Erythroblast (primary cell): Measurements from ENCODE around the gene ATXN10.

ENCODE experiments used
- GATA1 ChIP-seq: IDR thresholded peaks from 2 replicates; pipeline ENCODE4 v1.6.1; 2011; ENCODE audit warnings: low read depth, mild to moderate bottlenecking, control low read depth, low read length, moderate library complexity
- POLR2A ChIP-seq: IDR thresholded peaks from 2 replicates; pipeline ENCODE4 v1.6.1; 2011; ENCODE audit warnings: mild to moderate bottlenecking, low read length

DNA sequence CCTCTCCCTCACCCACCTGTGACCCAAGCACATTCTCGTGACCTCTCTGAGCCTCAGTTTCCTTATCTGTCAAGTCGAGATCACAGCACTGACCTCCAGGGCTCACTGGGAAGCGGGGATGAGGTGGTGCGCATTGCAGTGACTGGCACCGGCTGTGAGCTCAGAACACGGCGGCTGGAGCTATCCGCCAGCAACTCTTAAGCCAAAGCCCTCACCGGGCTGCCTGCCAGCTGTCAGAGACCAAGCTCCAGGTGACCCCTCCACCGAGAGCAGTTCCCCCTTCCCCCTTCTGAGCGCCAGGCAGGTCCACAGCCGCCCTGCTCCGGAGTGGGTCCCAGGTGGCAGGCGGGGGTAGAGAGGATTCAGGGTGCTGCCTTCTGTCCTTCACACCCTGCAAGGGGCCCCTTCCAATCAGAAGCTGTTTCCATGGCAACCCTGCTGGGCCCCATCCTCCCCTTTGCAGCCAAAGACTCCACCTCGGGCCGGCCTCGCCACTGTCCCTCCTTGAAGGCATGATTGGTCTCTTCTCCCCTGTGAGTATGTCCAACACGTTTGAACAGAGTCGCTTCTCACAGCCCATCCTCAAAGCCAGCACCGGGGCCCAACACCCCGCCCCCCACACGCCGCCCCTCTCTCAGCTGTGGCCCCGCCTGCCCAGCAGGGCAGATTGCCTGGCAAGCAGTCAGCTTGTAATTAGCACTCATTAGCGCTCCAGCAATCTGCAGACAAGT lies 206.6 kb downstream of the ATXN10 start:
- TF ChIP-seq POLR2A = no peak
- TF ChIP-seq GATA1 = no peak
